Renal pelvis (tissue), 4 donors: Measurements from ENCODE around the gene ANO6. TPM values are rescaled to one million over a fixed set of nuclear protein-coding genes. Genes with fewer than 3 reads are reported as not detected.

Experiments
- DNase-seq: peaks from one replicate; pipeline ENCODE4 v3.0.0-alpha.2; 2013
- polyA plus RNA-seq, 3 donors: library from polyadenylated mRNA; unstranded; fragments of 120-200 nt; gene quantifications; one replicate each; pipeline ENCODE4 v1.2.1, GENCODE V29; 2013; ENCODE audit not compliant: insufficient read length in 3 of 3

ANO6 gene
- polyA plus RNA-seq, 3 donors: 63.1 to 66.4 (median 64.4) TPM

GRCh38 chr12:45433441-45433868 lies 217.6 kb downstream of the ANO6 start:
- DNase-seq: peak; percentile 42

- DNase-seq: no peak
Observed at GRCh38 chr12:45434094-45434493, 218.2 kb downstream of the ANO6 start.

GRCh38 chr12:45435945-45436710 lies 220.2 kb downstream of the ANO6 start:
- DNase-seq: no peak

- DNase-seq: no peak
Observed at GRCh38 chr12:45439039-45439438, 223.1 kb downstream of the ANO6 start.

DNA sequence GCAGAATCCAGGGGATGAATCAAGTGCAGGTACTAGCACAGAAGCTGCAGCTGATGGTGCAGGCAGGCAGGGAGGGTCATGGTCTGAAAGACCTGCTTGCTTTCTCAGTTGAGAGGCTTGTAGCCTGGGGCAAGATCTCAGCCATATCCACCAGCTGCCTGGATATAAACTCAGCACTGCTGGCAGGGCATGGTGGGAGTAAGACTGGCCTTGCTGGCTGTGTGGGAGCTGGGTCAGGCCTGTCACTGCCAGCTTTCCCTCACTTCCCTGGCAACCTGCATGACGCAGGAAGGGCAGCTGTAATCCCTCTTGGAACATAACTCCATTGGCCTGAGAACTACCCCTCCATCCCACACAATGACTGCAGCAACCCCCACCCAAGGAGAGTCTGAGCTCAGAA lies 230.1 kb downstream of the ANO6 start:
- no peak for DNase-seq

DNA sequence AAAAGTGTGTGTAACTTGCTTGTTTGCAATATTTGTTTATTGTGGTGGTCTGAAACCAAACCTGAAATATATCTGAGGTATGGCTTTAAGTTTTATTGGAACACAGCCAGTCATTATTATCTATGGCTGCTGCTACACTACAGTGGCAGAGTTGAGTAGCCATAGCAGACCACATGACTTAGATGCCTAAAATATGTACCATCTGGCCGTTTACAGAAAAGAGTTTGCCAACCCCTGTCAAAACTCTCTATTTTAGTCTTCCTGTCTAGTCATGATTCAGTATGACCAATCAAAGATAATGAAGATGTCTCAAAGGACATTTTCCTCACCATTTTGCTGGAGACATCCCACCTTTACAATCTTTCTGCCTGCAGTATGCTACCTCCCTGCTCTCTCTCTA lies 242.3 kb downstream of the ANO6 start:
- DNase-seq: no peak

GRCh38 chr12:45458854-45459807 lies 243.2 kb downstream of the ANO6 start:
- DNase-seq: no peak

- no peak for DNase-seq
Observed at GRCh38 chr12:45462506-45462905, 246.6 kb downstream of the ANO6 start.

- DNase-seq: peak; percentile 8
Observed at GRCh38 chr12:45464699-45465098, 248.8 kb downstream of the ANO6 start.

DNA sequence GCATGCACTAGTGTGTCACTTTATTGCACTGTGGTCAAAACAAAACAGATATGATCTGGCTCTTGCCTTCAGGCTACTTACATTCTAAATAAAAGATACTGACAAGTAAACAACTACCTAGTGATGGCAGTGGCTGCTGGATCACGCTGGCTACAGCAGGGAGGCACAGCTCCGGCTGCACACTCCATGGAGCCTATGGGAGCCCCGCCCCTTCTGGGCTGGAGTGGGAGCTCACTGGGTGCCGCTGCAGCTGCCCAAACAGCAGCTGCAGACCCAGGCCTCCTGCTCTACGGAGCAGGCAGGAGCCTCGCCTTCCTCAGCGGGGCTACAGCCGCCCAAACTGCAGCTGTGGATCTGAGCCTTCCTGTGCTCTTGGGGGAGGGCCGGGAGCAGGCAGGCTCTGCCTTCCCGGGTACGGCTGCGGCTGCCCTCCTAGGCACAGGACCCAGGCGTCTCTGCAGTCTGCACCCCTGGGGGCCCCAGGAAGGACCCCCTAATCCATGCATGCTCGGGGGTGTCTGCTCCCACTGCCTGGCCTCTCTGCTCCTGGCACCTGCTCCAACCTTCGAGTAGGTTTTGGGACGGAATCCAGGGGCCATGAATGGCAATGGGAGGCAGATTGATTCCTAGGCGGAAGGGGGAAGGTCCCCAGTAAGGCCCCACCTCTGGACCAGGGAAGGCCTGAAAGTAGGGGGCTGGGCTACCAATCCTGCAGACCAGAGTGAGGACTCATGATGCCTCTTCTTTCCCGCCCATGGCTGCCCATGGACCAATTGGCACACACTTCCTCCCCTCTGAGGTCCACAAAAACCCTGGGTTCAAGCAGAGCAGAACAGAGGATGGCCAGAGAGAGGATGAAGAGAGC lies 253.1 kb downstream of the ANO6 start:
- DNase-seq: no peak

- no peak for DNase-seq
Observed at GRCh38 chr12:45469902-45470301, 254.0 kb downstream of the ANO6 start.

- DNase-seq: no peak
Observed at GRCh38 chr12:45473636-45474035, 257.7 kb downstream of the ANO6 start.

- no peak for DNase-seq
Observed at GRCh38 chr12:45475594-45475993, 259.7 kb downstream of the ANO6 start.

GRCh38 chr12:45477526-45477925 lies 261.6 kb downstream of the ANO6 start:
- DNase-seq: no peak

DNA sequence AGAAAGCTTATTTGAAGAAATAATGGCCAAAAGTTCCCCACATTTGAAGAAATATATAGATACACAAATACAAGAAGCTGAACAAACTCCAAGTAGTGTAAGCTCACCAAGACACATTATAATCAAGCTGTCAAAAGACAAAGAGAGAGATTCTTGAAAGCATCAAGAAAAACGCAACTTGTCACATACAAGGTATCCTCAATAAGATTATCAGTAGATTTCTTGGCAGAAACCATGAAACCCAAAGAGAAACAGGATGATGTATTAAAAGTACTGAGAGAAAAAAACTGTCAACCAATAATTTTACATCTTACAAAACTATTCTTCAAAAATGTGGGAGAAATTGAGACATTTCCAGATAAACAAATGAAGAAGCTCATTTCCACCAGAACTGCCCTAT lies 263.0 kb downstream of the ANO6 start:
- DNase-seq: no peak

DNA sequence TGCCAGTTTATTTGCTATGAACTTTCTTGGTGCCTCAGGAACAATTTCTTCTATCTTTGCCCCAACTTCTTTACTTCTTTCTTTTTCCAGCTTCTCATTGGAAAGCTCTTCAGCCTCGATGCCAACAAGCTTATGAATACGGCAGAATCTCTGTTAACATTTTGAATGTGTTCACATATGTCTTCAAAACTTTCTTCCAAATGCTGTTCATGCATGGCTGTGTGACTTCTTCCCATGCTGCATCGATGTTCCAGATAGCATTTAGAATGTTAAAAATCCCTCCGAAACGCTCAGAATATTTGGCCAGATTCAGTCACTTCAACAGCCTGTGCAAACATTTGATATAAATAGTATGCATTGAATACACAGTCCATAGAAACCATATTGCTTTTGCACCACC lies 265.9 kb downstream of the ANO6 start:
- DNase-seq: no peak

- no peak for DNase-seq
Observed at GRCh38 chr12:45483571-45483970, 267.7 kb downstream of the ANO6 start.

Other genes with a start within 250 kb of the ANO6 start
- gene DBX2, start 165.0 kb upstream of the ANO6 start, polyA plus RNA-seq: under 1 TPM in 2 of 3 donors, not detected in 1; 0.04 to 0.10 TPM